ENCODE measurements around the gene PDE11A.

PDE11A gene

DNA sequence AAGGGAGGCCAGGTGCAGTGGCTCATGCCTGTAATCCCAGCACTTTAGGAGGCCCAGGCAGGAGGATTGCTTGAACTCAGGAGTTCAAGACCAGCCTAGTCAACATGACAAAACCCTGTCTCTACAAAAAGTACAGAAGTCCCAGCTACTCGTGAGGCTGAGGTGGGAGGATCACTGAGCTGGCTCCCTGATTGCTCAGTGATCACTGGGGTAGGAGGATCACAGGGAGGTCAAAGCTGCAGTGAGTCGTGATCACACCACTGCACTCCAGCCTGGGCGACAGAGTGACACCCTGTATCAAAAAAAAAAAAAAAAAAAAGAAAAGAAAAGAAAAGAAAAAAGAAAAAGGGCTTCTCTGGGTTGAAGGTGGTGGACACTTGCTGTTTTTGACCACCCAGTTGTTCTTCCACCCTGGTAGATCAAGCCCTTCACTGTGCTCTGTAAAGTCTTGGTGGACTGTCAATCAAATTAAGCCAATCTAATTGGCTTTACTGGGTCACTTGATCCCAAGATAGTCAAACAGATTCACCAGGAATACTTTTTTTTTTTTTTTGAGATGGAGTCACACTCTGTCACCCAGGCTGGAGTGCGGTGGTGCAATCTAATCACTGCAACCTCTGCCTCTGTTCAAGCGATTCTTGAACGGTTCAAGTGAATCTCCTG lies 488.4 kb downstream of the PDE11A start:
- in situ Hi-C loops (cut with MboI; ENCODE audit: low sequenced_read_pairs), result no loop called here

GRCh38 chr2:177582000-177582399 lies 490.6 kb downstream of the PDE11A start:
- in situ Hi-C loops (cut with MboI; ENCODE audit: low sequenced_read_pairs), result no loop called here

GRCh38 chr2:177579486-177580036 lies 493.0 kb downstream of the PDE11A start:
- in situ Hi-C loops (cut with MboI; ENCODE audit: low sequenced_read_pairs), result no loop called here

GRCh38 chr2:177578454-177578853 lies 494.1 kb downstream of the PDE11A start:
- in situ Hi-C loops (cut with MboI; ENCODE audit: low sequenced_read_pairs), result no loop called here

- in situ Hi-C loops (cut with MboI; ENCODE audit: low sequenced_read_pairs), result no loop called here
These were observed 495.5 kb downstream of the PDE11A start for GRCh38 chr2:177577075-177577474.

DNA sequence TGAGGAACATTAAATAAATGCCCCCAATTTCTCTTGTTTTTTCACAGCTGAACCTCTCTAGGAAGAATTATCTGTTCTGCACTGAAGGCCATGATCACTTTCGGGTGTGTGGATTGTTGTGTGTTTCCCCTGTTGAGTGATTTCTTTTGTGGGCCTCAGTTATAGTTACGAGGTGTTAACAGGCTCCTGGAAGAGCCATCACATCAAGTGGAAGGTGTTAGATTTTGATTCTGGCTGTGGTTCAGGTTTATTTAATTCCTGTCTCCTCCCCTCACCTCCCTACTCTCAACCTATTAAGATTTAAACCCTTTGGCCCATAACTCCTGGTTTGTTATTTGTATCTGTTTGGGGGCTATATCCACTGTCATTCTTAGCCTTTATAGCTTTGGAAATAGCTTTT lies 497.2 kb downstream of the PDE11A start:
- in situ Hi-C loops (cut with MboI; ENCODE audit: low sequenced_read_pairs), result no loop called here

DNA sequence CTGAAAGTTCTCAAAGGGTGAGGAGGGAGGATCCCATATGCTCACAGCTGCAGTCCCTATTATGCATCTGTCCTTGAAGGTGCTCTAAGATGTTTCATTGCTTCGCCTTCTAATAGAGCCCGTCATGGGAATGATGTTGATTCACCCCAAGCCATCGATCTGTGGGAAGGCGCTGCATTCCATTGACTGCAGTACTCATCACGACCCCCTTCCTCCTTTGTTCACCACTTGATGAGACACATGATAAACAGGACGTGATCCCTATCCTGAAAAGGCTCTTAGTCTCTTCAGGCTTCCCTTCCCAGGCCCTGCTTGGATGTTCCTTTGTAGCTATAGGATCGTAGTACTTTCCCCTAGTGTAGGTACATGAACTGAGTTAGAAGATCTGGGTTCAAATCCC lies 498.2 kb downstream of the PDE11A start:
- in situ Hi-C loops (cut with MboI; ENCODE audit: low sequenced_read_pairs), result no loop called here
